NCI-H2196 (cell line): ENCODE data around the gene GRIN3A.
A peak's percentile ranks its signal among the peaks of the same experiment; 100 is the strongest.
"Not testable (repeated sequence)": the region's sequence is repeated elsewhere in the genome, so short reads cannot be mapped to it uniquely, and the experiment has no call there.

Source experiments
- DNase-seq: peaks from one replicate; lab custom pipeline; 2025; ENCODE audit not compliant: unreplicated experiment; lab: John Stamatoyannopoulos, UW

The GRIN3A gene

DNA sequence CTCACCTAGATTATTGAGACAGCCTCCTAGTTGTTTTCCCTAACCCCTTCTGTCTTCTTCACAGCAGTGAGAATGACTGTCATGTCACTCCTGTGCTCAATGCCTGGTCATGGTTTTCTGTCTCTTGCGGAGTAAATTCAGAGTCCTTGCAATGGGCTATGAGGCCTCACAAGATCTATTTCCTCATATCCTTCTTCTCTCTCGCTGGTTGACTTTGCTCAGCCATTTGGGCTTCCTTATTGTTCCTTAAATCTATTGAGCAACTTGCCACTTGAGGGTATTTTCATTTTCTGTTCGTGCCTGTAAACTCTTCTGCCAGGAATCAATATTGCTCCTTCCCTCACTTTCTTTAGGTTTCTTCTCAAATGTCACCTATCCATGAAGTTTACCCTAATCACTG, 152.7 kb downstream of the GRIN3A start:
- no peak for DNase-seq

DNA sequence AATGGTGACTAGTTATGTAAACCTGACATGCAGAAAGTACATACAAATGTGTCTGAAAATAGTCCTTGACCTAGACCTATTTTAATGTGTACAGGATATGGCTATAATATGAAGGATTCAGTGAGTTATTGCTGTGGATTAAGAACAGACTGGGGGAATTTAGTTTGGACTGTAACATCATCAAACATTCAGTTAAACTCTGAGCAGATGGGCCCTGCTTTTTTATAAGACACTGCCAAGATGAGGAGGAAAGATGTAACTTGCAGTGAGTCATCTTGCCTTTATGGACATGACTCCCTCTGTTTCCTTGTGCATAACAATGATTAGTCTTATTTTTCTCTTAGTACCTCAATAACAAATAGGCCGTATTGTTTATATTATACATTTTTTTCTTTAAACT, 155.9 kb downstream of the GRIN3A start:
- DNase-seq = no peak

DNA sequence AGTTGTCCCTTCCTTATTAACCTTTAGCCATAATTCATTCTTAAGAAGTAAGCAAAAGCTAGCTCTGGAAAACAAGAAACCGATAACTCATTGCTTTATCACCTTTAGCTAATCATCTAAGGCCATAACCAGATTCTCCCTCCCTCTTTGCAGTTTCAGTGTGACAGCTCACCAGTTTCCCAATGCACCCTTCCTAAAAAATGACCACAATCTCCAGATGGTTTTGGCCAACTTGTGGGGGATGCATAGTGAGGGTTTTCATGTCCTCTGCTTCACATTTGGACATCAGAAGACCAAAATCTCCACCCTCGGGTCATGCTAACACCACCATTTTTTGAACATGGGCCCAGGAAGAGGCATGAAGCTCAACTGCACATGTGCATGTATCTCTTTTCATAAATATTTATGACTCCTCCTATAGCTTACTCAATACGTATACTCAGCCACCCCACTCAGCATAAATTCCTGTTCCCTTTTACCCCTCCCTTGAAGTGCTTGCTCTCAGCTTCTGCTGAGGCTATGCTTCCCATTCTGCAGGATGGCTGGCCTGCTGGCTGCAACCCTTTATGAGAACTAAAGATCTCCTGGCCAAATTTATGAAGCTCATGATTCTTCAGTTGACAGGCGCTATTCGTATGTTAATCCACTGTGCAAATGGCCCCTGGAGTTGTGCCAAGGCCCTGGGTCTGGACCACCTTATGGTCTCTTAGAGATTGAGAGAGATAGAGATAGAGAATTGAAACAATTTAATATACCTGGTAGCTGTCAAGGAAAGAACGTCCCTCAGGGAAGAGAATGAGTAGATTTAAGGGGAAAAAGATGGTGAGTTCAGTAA, 158.5 kb downstream of the GRIN3A start:
- no peak for DNase-seq

DNA sequence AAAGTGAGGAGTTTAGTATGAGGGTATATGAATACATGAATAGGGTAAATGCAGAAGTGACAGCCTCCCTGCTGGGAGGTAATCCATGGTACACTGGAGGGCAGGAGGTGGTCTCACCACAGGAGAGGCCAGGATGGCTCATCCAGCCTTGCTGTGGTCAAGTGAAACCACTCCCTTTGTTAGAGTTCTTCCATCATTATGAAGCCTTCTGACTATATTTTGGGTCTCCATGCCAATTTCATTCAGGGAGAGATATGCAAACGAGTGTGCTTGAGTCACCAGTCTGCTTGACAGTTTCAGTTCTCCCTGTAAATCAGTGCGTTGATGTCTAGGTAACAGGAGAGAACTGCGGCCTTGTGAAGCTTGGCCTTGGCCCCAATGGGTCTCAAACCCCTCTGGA, 160.1 kb downstream of the GRIN3A start:
- DNase-seq = no peak

DNA sequence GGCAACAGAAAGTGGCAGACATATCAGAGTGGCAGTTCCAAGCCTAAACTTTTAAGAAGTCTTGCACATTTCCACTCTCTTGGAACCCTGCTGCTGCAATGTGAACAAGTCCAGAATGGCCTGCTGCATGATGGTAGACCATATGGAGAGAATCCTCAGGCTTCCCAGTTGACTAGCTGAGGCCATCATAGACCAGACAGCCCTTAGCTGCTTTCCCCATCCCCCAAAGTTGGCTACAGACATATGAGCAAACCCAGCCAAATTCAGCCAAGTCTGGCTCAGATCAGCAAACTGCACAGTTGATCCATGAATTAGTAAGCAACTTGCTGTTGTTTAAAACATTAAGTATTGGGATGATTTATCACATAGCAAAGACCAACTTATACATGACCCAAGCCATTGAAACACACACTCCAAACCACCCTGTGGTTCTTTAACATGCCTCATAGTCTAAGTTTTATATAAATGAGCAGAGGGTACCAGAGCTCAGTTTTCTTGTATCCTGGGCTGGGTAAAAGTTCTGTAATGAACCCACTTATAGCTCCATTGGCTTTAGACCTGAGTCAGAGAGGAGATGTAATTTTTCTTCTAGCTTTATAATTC, 163.6 kb downstream of the GRIN3A start:
- DNase-seq = no peak

DNA sequence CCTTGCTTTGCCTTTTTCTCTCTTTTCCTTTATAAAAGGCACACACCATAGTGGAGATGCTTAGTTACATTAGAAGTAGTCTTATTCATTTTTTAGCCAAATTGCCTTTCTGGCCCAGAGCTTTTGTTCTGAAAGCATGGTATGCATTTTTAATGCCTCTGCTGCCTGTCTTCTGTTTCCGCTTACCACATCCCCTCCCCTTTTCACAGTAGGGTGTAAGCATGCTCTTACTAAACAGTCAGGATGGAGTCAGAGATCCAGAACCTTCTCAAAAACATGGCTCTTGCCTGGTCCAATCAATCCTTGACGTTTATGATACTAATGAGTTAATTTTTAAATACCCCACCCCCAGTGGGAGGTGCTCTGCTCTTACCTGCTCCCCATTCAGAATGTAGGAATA, 166.1 kb downstream of the GRIN3A start:
- DNase-seq = no peak

DNA sequence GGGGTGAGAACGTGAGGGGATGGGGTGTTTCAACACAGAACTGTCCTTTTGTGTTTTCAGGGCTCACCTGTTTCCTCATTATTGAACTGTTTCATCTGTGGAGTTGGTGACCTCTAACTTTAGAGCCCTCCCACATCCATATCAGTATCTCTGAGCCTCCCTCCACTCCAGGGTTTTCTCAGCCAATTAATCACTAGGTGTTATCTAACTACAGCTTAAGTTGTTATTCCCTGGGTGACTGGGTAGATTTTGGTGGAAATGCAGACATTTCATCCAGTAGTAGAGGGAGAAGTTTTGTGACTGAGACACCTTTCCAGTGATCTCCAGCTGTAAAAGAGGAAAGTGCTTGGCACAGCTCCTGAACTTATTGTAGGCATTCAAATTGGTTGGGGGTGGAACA, 167.3 kb downstream of the GRIN3A start:
- no peak for DNase-seq

DNA sequence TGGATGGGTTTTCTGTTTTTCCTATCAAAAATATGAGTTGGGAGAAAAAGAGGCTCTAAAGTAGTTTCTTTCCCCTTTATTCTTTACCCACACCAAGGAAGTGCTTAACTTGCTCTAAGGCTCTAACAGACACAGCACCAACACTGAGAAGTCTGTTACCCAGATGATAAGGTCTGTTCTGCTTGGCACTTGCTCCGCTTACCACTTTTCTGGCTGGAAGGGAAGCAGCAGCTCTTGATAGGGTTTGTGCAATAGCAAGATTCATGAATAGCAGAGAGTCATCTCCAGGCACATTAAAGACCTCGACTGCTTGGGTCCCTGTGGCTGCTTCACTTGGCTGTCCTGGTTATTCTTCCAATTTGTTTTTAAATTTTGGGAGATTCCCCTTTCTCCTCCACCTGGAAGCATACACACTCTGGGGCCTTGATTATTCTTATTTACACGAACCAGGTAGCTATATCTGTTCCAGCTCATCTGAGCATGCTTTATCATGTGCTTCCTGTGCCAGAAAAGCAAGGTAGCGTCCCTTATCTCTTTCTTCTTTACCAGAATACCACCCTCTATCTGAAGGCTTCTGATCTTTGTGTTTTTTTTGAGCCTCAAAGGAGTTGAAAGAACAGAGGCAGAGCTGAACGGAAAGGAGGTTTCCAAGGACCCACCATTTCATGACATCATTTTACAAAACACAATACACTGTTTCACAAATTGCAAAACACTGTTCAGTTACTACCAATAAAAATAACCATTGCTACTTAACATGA, 168.5 kb downstream of the GRIN3A start:
- DNase-seq = no peak

DNA sequence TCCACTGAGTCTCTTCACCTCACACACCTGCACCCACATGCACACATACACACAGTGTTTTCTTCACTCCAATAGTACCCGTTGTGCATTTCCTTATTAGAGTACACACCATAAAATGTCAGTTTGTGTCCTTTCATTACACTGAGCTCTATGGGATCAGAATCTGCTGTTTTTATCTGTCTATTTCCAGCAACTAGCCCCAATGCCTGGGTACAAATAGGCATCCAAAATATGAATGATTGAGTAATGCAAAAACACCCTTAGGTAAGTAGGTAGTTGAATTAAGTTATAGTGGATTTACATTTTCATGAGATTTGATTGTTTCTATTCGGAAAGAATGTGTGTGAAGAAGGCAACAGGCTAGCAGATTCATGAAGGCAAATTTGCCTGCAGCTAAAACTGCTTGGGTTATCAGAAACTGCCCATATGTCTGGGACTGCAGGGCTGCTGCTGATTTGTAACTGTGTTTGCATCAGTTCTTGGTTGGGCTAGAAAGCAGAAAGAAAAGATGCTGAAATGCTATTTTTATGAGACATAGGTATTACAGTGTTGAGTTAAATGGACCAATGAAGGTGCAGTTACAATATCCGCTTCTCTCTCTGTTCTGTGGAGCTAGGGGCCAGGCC, 170.6 kb downstream of the GRIN3A start:
- no peak for DNase-seq

DNA sequence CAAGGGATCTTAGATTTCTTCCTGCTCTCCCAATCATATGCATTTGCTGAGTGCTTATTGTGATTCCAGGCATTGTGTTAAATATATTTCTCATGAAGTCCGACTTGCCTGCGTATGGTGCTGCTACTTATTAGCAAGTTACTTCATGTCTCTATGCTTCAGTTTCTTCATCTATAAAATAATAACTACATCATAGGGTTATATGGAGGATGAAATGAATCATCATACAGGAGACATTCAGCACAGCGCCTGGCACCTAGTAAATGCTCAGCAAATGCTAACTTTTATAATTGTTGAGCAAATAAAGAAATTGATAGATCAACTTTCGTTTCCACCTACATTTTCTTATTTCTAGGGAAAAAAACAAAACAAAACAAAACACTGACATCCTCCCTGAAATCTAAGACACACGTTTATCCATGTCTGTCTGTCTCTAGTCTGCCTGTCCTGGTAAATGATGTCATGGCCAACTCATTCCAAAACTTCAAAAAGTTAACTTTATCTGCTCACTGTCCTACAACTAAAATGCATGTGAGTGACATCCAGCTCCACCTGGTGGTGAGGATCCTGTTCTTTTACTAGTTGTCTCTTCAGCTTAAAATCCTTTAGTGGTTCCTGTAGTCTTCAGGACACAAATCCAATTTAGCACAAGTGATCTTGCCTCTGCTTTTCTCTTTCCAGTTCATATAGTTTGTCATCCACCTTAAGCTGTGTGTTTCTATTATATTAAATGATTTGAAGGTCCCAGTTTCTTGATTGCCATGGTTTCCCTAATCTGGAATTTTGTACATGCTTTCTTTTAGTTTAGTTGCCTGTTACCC, 171.3 kb downstream of the GRIN3A start:
- peak; percentile 15 for DNase-seq

DNA sequence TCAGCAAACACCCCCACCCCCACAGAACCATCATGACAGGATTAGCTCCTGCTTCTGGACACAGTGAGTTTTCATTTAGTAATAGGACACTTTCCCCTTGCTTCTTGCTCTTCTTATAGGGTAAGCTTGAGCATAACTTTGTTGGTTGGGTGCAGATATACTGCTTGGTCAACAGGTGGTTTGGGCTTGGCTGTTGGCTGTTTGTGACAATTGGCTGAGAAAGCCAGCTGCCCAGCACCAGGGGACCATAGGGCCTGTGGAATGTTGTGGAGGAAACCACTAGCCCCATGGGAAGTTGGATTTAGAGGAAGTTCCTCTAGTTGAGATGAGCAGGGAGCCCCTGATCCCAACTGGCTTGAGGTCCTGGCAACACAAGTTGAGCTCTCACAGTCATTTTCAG, 174.2 kb downstream of the GRIN3A start:
- no peak for DNase-seq

DNA sequence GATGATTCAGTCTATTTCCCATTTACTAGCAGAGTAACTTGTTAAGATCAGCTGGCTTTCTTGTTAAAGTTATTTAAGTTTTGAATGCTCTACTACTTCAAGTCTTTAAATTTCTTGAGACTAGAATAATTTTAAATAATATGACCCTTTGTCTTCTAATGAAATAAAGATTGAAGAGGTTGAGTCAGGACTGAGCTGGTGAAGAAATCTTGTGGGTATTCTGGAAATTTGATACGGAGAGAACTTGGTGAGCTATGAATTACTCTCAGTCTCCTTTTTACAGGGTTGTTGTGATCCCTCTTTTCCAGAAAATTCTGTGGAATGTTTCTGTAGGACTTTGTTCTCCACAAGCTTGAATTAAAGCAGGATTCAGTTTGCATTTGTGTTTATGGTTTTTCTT, 175.5 kb downstream of the GRIN3A start:
- no peak for DNase-seq

DNA sequence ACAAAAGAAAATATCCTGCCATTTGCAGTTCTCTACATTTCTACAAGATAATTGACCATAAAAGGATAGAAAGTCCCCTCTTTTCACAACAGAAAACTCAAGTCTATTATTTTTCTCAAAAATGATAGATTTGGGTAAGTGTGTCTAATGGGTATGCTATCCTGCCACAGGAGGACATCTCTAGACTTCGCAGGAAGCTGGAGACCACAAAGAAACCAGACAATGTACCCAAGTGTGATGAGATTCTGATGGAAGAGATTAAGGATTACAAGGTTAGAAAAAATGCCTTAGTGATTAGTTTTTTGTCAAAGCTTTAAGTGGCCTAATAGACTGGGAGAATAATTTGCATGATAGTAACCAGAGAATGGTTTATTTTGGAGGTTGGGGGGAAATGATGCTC, 176.7 kb downstream of the GRIN3A start:
- DNase-seq = no peak

DNA sequence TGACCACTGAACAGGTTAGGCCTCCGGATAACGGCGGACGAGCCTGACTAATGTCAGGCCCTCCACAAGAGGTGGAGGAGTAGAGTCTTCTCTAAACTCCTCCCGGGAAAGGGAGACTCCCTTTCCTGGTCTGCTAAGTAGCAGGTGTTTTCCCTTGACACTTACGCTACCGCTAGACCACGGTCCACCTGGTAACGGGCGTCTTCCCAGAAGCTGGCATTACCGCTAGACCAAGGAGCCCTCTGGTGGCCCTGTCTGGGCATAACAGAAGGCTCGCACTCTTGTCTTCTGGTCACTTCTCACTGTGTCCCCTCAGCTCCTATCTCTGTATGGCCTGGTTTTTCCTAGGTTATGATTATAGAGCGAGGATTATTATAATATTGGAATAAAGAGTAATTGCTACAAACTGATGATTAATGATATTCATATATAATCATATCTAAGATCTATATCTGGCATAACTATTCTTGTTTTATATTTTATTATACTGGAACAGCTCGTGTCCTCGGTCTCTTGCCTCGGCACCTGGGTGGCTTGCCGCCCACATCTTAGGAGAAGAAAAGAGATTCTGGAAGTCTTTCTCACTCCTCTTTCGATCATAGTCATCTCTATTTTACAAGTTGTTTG, 188.9 kb downstream of the GRIN3A start:
- DNase-seq = not testable (repeated sequence)

DNA sequence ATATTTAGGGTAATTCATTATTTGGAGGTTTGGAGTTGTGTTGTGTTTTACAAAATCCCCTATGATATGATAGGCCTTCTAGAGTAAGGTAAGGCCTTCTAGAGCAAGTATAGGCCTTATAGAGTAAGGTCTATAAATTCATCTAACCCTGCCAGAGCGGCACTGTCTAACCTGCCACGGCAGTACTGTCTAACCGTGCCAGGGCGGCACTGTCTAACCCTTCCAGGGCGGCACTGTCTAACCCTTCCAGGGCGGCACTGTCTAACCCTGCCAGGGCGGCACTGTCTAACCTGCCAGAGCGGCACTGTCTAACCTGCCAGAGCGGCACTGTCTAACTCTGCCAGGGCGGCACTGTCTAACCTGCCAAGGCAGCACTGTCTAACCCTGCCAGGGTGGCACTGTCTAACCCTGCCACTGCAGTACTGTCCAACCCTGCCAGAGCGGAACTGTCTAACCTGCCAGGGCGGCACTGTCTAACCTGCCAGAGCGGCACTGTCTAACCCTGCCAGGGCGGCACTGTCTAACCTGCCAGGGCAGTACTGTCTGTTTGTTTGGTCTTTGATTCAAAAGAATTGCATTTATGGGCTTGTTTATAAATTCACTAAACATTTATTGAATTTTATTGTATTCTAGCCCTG, 195.2 kb downstream of the GRIN3A start:
- no peak for DNase-seq

DNA sequence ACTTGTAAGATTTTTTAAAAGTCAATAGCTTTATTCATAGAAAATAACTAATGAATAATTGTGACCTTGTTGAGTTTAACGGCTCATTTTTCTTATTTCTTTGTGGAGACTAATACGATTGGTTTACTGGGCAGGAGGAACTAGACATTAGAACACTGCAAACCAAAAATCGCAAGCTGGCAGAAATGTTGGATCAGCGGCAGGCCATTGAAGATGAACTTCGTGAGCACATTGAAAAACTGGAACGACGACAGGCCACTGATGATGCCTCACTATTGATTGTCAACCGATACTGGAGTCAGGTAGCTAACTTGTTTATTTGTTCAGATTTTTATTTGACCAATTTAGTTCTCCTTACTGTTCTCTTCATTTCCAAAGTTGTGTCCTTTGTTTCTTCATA, 198.4 kb downstream of the GRIN3A start:
- no peak for DNase-seq

DNA sequence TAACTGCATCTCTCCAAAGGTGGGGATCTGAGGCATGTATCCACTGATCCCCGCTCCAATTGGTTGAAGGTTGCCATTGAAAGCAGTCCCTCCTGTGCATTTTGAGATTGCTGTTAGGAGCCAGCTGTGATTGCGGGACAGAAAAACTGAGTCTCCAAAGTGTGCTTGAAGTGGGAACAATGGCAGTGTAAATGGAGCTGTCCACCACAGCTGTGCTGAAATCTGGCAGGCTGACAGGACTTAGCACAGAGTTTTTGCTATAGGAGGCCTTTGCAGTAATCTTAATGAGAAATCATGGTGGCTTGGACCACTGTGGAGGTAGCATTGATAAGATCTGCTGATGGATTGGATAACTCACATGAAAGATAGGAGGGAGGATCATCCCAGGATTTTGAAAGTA, 201.5 kb downstream of the GRIN3A start:
- DNase-seq = no peak

DNA sequence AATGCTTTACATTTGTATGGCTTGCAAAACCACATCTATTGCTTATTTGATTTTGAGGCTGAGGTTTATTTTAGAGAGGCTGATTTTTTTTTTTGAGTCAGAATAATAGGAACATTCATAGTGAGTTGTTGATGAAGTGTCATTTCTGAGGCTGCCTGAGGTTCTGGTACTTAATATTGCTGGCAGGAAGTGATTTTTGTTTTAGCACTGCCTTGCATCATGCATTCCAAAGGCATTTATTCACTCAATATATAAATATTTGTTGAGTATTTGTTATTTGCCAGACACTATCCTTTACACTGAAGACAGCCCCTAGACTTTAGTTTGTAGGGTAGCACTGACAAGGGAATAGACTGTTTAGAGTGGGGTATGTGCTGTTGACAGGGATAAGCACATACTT, 202.1 kb downstream of the GRIN3A start:
- DNase-seq = no peak

DNA sequence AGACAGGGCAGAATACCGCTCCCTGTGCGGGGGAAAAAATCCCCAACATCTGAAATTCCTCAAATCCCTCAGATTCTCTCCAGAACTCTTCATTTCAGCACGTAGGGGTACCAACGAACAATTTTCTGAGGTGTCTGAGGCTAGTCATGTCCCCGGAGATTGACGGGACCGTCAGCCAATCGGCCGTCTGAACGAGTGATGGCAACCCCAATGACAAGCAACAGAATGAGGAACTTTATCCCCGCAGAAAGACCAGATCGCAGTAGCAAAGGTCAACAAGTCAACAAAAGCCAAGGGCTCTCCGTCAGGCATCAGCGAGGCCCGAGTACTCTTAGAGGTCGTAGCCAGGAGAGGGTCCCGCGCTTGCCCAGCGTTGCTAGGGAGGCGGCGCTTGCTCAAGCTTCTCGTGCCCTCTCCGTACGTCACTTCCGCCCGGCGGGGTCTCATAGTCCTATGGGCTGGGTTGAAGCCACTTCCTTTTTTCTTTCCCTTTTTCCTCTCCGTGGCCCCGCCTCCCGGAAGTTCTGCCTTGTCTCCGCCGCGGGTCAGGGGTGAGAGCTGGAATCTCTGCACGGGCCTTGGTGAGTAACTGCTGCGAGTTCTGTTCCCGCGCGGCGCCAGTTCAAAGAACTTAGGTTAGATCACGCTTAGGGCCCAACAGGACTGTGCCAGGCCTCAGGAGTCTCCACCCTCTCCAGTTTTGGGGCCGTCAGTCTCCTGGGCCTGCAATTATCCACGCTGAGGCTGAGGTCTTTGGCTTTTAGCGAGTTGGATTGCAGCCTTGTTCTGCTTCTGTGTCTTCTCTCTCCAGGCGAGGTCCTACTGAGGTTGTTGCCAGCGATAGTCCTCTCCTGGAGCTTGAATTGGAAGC, 204.9 kb downstream of the GRIN3A start, which contains the start of gene RNF20:
Gene RNF20, plus strand, starts transcription at position 520 of the 871 bp plus-strand sequence. CDS start 1,571 bp downstream, outside the sequence.
- DNase-seq = peak; percentile 99
